Kidney epithelial cell (primary cell): Measurements from ENCODE around the gene TSPO2. TPM values are rescaled to one million over a fixed set of nuclear protein-coding genes. Genes with fewer than 3 reads are reported as not detected.

Experiments used
- DNase-seq: peaks from one replicate; pipeline ENCODE4 v3.0.0-alpha.2; 2010; ENCODE audit warnings: low read depth
- H3K27me3 ChIP-seq: 2 replicates; pipeline ENCODE4 v1.6.0; 2011; ENCODE audit warnings: low read length; ENCODE audit not compliant: control insufficient read depth, insufficient read depth
- H3K36me3 ChIP-seq: 2 replicates; pipeline ENCODE4 v1.5.1; 2011; ENCODE audit warnings: low read length; ENCODE audit not compliant: control insufficient read depth, insufficient read depth
- H3K4me3 ChIP-seq: 2 replicates; pipeline ENCODE4 v1.5.1; 2011; ENCODE audit warnings: low read depth, mild to moderate bottlenecking, control low read depth, low read length
- CTCF ChIP-seq: IDR thresholded peaks from 2 replicates; pipeline ENCODE4 v1.5.1; 2011; ENCODE audit warnings: mild to moderate bottlenecking, moderate library complexity, low read length, control low read depth, inconsistent platforms; ENCODE audit not compliant: insufficient read depth, poor library complexity, severe bottlenecking
- total RNA-seq: library from RNA; depleted of rRNA; stranded (reverse); fragments of >200 nt; gene quantifications from 2 replicates; pipeline ENCODE4 v1.2.3, GENCODE V29; 2015

Gene TSPO2
- total RNA-seq, 1 donor from 2014 or later: not detected

GRCh38 chr6:41063884-41064285, 21.6 kb downstream of the TSPO2 start:
- Histone ChIP-seq H3K36me3 (no peaks in the 10 kb centered on the region), H3K4me3 (no peak overlapping the region), H3K27me3 (no peaks in the 10 kb centered on the region)
- DNase-seq: no peak
- TF ChIP-seq CTCF: no peak

GRCh38 chr6:41064841-41065240, 22.6 kb downstream of the TSPO2 start:
- TF ChIP-seq CTCF: no peak
- no peak for DNase-seq
- H3K27me3 ChIP-seq: no peaks in the 10 kb centered on the region
- no peak overlapping the region for H3K4me3 ChIP-seq
- H3K36me3 ChIP-seq: no peaks in the 10 kb centered on the region

- H3K36me3 ChIP-seq: no peaks in the 10 kb centered on the region
- no peak overlapping the region for H3K4me3 ChIP-seq
- TF ChIP-seq CTCF: no peak
- no peaks in the 10 kb centered on the region for H3K27me3 ChIP-seq
- DNase-seq: no peak
Measured at GRCh38 chr6:41065550-41066026, 23.3 kb downstream of the TSPO2 start.

GRCh38 chr6:41066867-41067304, 24.6 kb downstream of the TSPO2 start:
- H3K36me3 ChIP-seq: no peaks in the 10 kb centered on the region
- H3K4me3 ChIP-seq: no peak overlapping the region
- H3K27me3 ChIP-seq: no peaks in the 10 kb centered on the region
- TF ChIP-seq CTCF: peak; percentile 72
- peak; percentile 54 for DNase-seq

GRCh38 chr6:41071501-41071922, 29.2 kb downstream of the TSPO2 start:
- no peak for DNase-seq
- Histone ChIP-seq H3K36me3 (no peaks in the 10 kb centered on the region), H3K4me3 (peak overlapping the region; percentile 75), H3K27me3 (no peaks in the 10 kb centered on the region)
- TF ChIP-seq CTCF: no peak
